SK-N-SH (cell line): Measurements from ENCODE around the gene NDST4. TPM values are rescaled to one million over a fixed set of nuclear protein-coding genes. Genes with fewer than 3 reads are reported as not detected.

Experiments
- CTCF ChIA-PET: fragments of 300-600, 350-600 bp; formaldehyde crosslinking; extraction: SDS; loops from one replicate; lab custom pipeline; 2021; lab: Yijun Ruan, JAX
- POLR2A ChIA-PET: fragments of 350-600 bp; sonication (Branson Sonifier 250); formaldehyde crosslinking; extraction: SDS; loops from one replicate; lab custom pipeline; 2020; ENCODE audit warnings: antibody characterized with exemption, inconsistent platforms; lab: Yijun Ruan, JAX
- DNase-seq: peaks from one replicate; pipeline ENCODE4 v3.0.0; 2012
- H2AFZ ChIP-seq: fragments of 200-600 bp; sonication (generic); 2 replicates; pipeline ENCODE4 v1.8.1; 2016; ENCODE audit warnings: antibody characterized with exemption, mild to moderate bottlenecking, low read depth
- H3F3A ChIP-seq: fragments of 200-600 bp; sonication (generic); replicated peaks from 2 replicates; pipeline ENCODE3; 2016; ENCODE audit warnings: antibody characterized with exemption, mild to moderate bottlenecking; ENCODE audit not compliant: insufficient read depth
- H3K27ac ChIP-seq, 2 experiments: fragments of 200-500 bp in 1 of 2; fragments of 200-600 bp in 1 of 2; sonication (Bioruptor generic) in 1 of 2; sonication (generic), shearing (Covaris generic) in 1 of 2; 2 replicates each; pipeline versions ENCODE4 v1.5.1 to v1.6.1; 2014 to 2016; ENCODE audit warnings: low read depth in 2 of 2, inconsistent platforms in 1 of 2, low read length in 1 of 2, mild to moderate bottlenecking in 1 of 2, mixed read lengths in 1 of 2
- H3K27me3 ChIP-seq: fragments of 200-600 bp; sonication (generic), shearing (Covaris generic); 2 replicates; pipeline ENCODE4 v1.6.1; 2016; ENCODE audit warnings: mixed run types; ENCODE audit not compliant: insufficient read depth
- H3K36me3 ChIP-seq, 2 experiments: fragments of 200-500 bp in 1 of 2; fragments of 200-600 bp in 1 of 2; sonication (Bioruptor generic) in 1 of 2; sonication (generic) in 1 of 2; replicated peaks in 1 of 2; 2 replicates each; pipeline versions ENCODE3 to v1.5.1; 2014 to 2016; ENCODE audit warnings: low read length in 1 of 2, mild to moderate bottlenecking in 1 of 2; ENCODE audit not compliant: insufficient read depth in 2 of 2, control insufficient read depth in 1 of 2
- H3K4me1 ChIP-seq, 2 experiments: fragments of 200-500 bp in 1 of 2; fragments of 200-600 bp in 1 of 2; sonication (Bioruptor generic) in 1 of 2; sonication (generic), shearing (Covaris generic) in 1 of 2; 2 replicates each; pipeline versions ENCODE4 v1.5.1 to v1.6.1; 2014 to 2016; ENCODE audit warnings: low read depth in 1 of 2, low read length in 1 of 2, mixed run types in 1 of 2; ENCODE audit not compliant: insufficient read depth in 2 of 2, control insufficient read depth in 1 of 2
- H3K4me2 ChIP-seq: fragments of 200-600 bp; sonication (generic), shearing (Covaris generic); 2 replicates; pipeline ENCODE4 v1.6.1; 2017; ENCODE audit warnings: mixed run types
- H3K4me3 ChIP-seq, 2 experiments: fragments of 200-500 bp in 1 of 2; fragments of 200-600 bp in 1 of 2; sonication (Bioruptor generic) in 1 of 2; sonication (generic), shearing (Covaris generic) in 1 of 2; 2 replicates each; pipeline versions ENCODE4 v1.5.1 to v1.8.1; 2014 to 2016; ENCODE audit warnings: low read depth in 2 of 2, inconsistent platforms in 1 of 2, low read length in 1 of 2, mild to moderate bottlenecking in 1 of 2, mixed read lengths in 1 of 2, moderate library complexity in 1 of 2
- H3K79me2 ChIP-seq: fragments of 200-600 bp; sonication (generic); 2 replicates; pipeline ENCODE4 v1.8.1; 2017; ENCODE audit warnings: mild to moderate bottlenecking; ENCODE audit not compliant: insufficient read depth
- H3K9ac ChIP-seq: fragments of 200-600 bp; sonication (generic); 2 replicates; pipeline ENCODE4 v1.6.1; 2017; ENCODE audit warnings: mixed run types
- H3K9me2 ChIP-seq: fragments of 200-600 bp; sonication (generic); 2 replicates; pipeline ENCODE4 v1.6.1; 2017; ENCODE audit warnings: mixed run types
- H3K9me3 ChIP-seq: fragments of 200-600 bp; sonication (generic); 2 replicates; pipeline ENCODE4 v1.6.1; 2017; ENCODE audit warnings: mixed run types, mild to moderate bottlenecking, moderate library complexity
- H4K20me1 ChIP-seq: fragments of 200-600 bp; sonication (generic); 2 replicates; pipeline ENCODE4 v1.6.1; 2017; ENCODE audit warnings: mild to moderate bottlenecking, mixed run types; ENCODE audit not compliant: insufficient read depth
- CHD2 ChIP-seq: fragments of 150-350 bp; IDR thresholded peaks from 2 replicates; pipeline ENCODE4 v1.6.1; 2018; ENCODE audit warnings: low read length; ENCODE audit not compliant: partially characterized antibody
- CTCF ChIP-seq: fragments of 200-600 bp; sonication (generic); IDR thresholded peaks from 2 replicates; pipeline ENCODE4 v1.6.1; 2017; ENCODE audit warnings: antibody characterized with exemption, mild to moderate bottlenecking, moderate library complexity
- ELF1 ChIP-seq: IDR thresholded peaks from 2 replicates; pipeline ENCODE4 v1.4.0; 2012
- EP300 ChIP-seq, 2 experiments: IDR thresholded peaks; 2 replicates each; pipeline versions ENCODE4 v1.4.0 to v1.6.1; 2012; ENCODE audit warnings: borderline replicate concordance in 1 of 2, low read depth in 1 of 2, low read length in 1 of 2
- EZH2phosphoT487 ChIP-seq: fragments of 200-600 bp; sonication (generic); IDR thresholded peaks from 2 replicates; pipeline ENCODE4 v1.6.1; 2017; ENCODE audit warnings: low read depth, mixed run types, mild to moderate bottlenecking, antibody characterized with exemption, moderate library complexity, borderline replicate concordance
- FOXJ3 ChIP-seq: sonication (generic); formaldehyde crosslinking; IDR thresholded peaks from 2 replicates; pipeline ENCODE4 v1.5.1; 2020; ENCODE audit warnings: mild to moderate bottlenecking, missing genetic modification reagents
- GATA2 ChIP-seq: sonication (generic); formaldehyde crosslinking; IDR thresholded peaks from 2 replicates; pipeline ENCODE4 v1.5.0; 2020; ENCODE audit warnings: mild to moderate bottlenecking, missing genetic modification reagents
- MAX ChIP-seq: IDR thresholded peaks from 2 replicates; pipeline ENCODE4 v1.4.0; 2012; ENCODE audit warnings: low read depth
- MXI1 ChIP-seq: IDR thresholded peaks from 2 replicates; pipeline ENCODE4 v1.6.1; 2012; ENCODE audit warnings: mild to moderate bottlenecking, low read depth, low read length, improper control_type of control experiment
- NFIC ChIP-seq: IDR thresholded peaks from 2 replicates; pipeline ENCODE4 v1.4.0; 2012; ENCODE audit warnings: borderline replicate concordance
- PBX3 ChIP-seq: IDR thresholded peaks from 2 replicates; pipeline ENCODE4; 2012
- POLR2AphosphoS5 ChIP-seq: IDR thresholded peaks from 2 replicates; pipeline ENCODE4 v1.6.1; 2012; ENCODE audit warnings: low read depth, low read length
- RFX5 ChIP-seq: IDR thresholded peaks from 2 replicates; pipeline ENCODE4 v1.6.1; 2012; ENCODE audit warnings: mild to moderate bottlenecking, improper control_type of control experiment, low read length
- SMC3 ChIP-seq: IDR thresholded peaks from 2 replicates; pipeline ENCODE4 v1.6.1; 2012; ENCODE audit warnings: low read depth, low read length, improper control_type of control experiment
- TAF1 ChIP-seq: IDR thresholded peaks from 2 replicates; pipeline ENCODE4 v1.6.1; 2012; ENCODE audit warnings: low read depth, mild to moderate bottlenecking, low read length, moderate library complexity, borderline replicate concordance
- TCF12 ChIP-seq: IDR thresholded peaks from 2 replicates; pipeline ENCODE4 v1.4.0; 2012
- USF2 ChIP-seq: fragments of 150-350 bp; IDR thresholded peaks from 2 replicates; pipeline ENCODE4 v1.6.1; 2017; ENCODE audit warnings: antibody characterized with exemption, low read length, low read depth, borderline replicate concordance
- WGBS: methylation state at CpG from one replicate; pipeline ENCODE4 v1.1.6; 2017; ENCODE audit warnings: low lambda C conversion rate; 5-methylcytosine and 5-hydroxymethylcytosine counted together
- polyA plus RNA-seq, 3 experiments: library from polyadenylated mRNA; depleted of rRNA; stranded (reverse); fragments of >200 nt; gene quantifications; 2 replicates each; pipeline ENCODE4 v1.2.3, GENCODE V29; 2012

NDST4 gene
- polyA plus RNA-seq, 1 of the 3 experiments (the other 2 are of a cell fraction), result not detected

- H3K4me1 ChIP-seq, result no peaks in the 10 kb centered on the region
- WGBS, result 7% methylated on average over 2 of the region's 2 CpGs
- no peaks in the 10 kb centered on the region for H3K9me3 ChIP-seq
- no peak overlapping the region for H3K9ac ChIP-seq
- H2AFZ ChIP-seq, result no peak overlapping the region
- H4K20me1 ChIP-seq, result no peaks in the 10 kb centered on the region
- ChIA-PET POLR2A (no interaction called here), CTCF (no interaction called here)
- no peaks in the 10 kb centered on the region for H3K9me2 ChIP-seq
- H3K27me3 ChIP-seq, result no peaks in the 10 kb centered on the region
- H3K27ac ChIP-seq, result no peak overlapping the region
- H3F3A ChIP-seq, result no peaks in the 10 kb centered on the region
- H3K36me3 ChIP-seq, result no peaks in the 10 kb centered on the region
- no peak overlapping the region for H3K4me3 ChIP-seq
- DNase-seq, result no peak
- no peaks in the 10 kb centered on the region for H3K79me2 ChIP-seq
- no peak for TF ChIP-seq FOXJ3 (CRISPR knock-in tag)
- no peak overlapping the region for H3K4me2 ChIP-seq
Observed at GRCh38 chr4:114907568-114907967, 205.9 kb downstream of the NDST4 start.

GRCh38 chr4:114905017-114905416 lies 208.4 kb downstream of the NDST4 start:
- Histone ChIP-seq H3K9me2 (no peaks in the 10 kb centered on the region), H3K4me2 (no peak overlapping the region), H4K20me1 (no peaks in the 10 kb centered on the region), H2AFZ (no peak overlapping the region), H3F3A (no peaks in the 10 kb centered on the region), H3K27ac (no peak overlapping the region), H3K4me3 (no peak overlapping the region), H3K9me3 (no peaks in the 10 kb centered on the region), H3K79me2 (no peaks in the 10 kb centered on the region), H3K4me1 (no peaks in the 10 kb centered on the region), H3K36me3 (no peaks in the 10 kb centered on the region), H3K27me3 (no peaks in the 10 kb centered on the region), H3K9ac (no peak overlapping the region)
- CTCF ChIA-PET, result no interaction called here
- TF ChIP-seq CTCF, result no peak
- no peak for TF ChIP-seq MAX
- TF ChIP-seq SMC3, result no peak
- no peak for TF ChIP-seq GATA2 (CRISPR knock-in tag)
- no peak for TF ChIP-seq ELF1
- no peak for TF ChIP-seq TCF12
- TF ChIP-seq EP300 (IDR thresholded peaks at IDR 0.05; ENCODE audit: borderline replicate concordance in 1 of 2, low read depth in 1 of 2, low read length in 1 of 2), result no peak
- TF ChIP-seq TAF1, result no peak
- DNase-seq, result no peak
- POLR2A ChIA-PET, result no interaction called here

- no peaks in the 10 kb centered on the region for H3K4me1 ChIP-seq
- H3K27ac ChIP-seq, result no peak overlapping the region
- H4K20me1 ChIP-seq, result no peaks in the 10 kb centered on the region
- 20% methylated on average over 4 of the region's 4 CpGs for WGBS
- no peaks in the 10 kb centered on the region for H3K27me3 ChIP-seq
- H3K9me2 ChIP-seq, result no peaks in the 10 kb centered on the region
- H3F3A ChIP-seq, result no peaks in the 10 kb centered on the region
- H2AFZ ChIP-seq, result no peak overlapping the region
- H3K4me2 ChIP-seq, result no peak overlapping the region
- no peak overlapping the region for H3K9ac ChIP-seq
- no peaks in the 10 kb centered on the region for H3K79me2 ChIP-seq
- H3K36me3 ChIP-seq, result no peaks in the 10 kb centered on the region
- no peaks in the 10 kb centered on the region for H3K9me3 ChIP-seq
- CTCF ChIA-PET, result no interaction called here
- POLR2A ChIA-PET, result no interaction called here
- no peak for DNase-seq
- H3K4me3 ChIP-seq, result no peak overlapping the region
- no peak for TF ChIP-seq RFX5
- TF ChIP-seq ELF1, result no peak
- TF ChIP-seq EZH2phosphoT487, result no peak
- TF ChIP-seq POLR2AphosphoS5, result no peak
- TF ChIP-seq USF2, result no peak
- no peak for TF ChIP-seq PBX3
- TF ChIP-seq GATA2 (CRISPR knock-in tag), result no peak
- no peak for TF ChIP-seq CHD2
- TF ChIP-seq TAF1, result no peak
- TF ChIP-seq CTCF, result no peak
- TF ChIP-seq MXI1, result no peak
- TF ChIP-seq NFIC, result no peak
Observed at GRCh38 chr4:114900934-114901333, 212.5 kb downstream of the NDST4 start.
